GM12878 (cell line): Measurements from ENCODE around the gene STK32A.

Experiments
- CTCF ChIP-seq, 3 experiments: IDR thresholded peaks in 2 of 3; conservative IDR thresholded peaks in 1 of 3; 2 replicates each; pipeline ENCODE4 v1.5.1; 2011; ENCODE audit warnings: low read depth in 3 of 3, low read length in 3 of 3, mild to moderate bottlenecking in 3 of 3, control low read depth in 2 of 3, moderate library complexity in 2 of 3, inconsistent platforms in 1 of 3, mixed read lengths in 1 of 3; ENCODE audit not compliant: control insufficient read depth in 2 of 3, insufficient read depth in 1 of 3; ENCODE audit errors: extremely low read depth in 1 of 3
- EZH2 ChIP-seq: IDR thresholded peaks from 2 replicates; pipeline ENCODE4 v1.6.1; 2012; ENCODE audit warnings: low read depth, mild to moderate bottlenecking, control low read depth, inconsistent platforms, low read length, borderline replicate concordance; ENCODE audit not compliant: control insufficient read depth
- MAX ChIP-seq: IDR thresholded peaks from 2 replicates; pipeline ENCODE4 v1.6.1; 2012; ENCODE audit warnings: low read depth, low read length, improper control_type of control experiment
- POLR2AphosphoS5 ChIP-seq: IDR thresholded peaks from 2 replicates; pipeline ENCODE4 v1.6.1; 2011; ENCODE audit warnings: mild to moderate bottlenecking, low read length, inconsistent platforms
- RAD21 ChIP-seq: IDR thresholded peaks from 2 replicates; pipeline ENCODE4 v1.6.1; 2011; ENCODE audit warnings: mild to moderate bottlenecking, low read depth, low read length, moderate library complexity; ENCODE audit not compliant: insufficient read depth
- RFX5 ChIP-seq: IDR thresholded peaks from 2 replicates; pipeline ENCODE4 v1.6.1; 2011; ENCODE audit warnings: low read depth, low read length, improper control_type of control experiment
- SMARCA5 ChIP-seq: fragments of 450-650 bp; IDR thresholded peaks from 2 replicates; pipeline ENCODE4 v1.6.1; 2017; ENCODE audit warnings: mild to moderate bottlenecking
- TAF1 ChIP-seq: IDR thresholded peaks from 2 replicates; pipeline ENCODE4 v1.6.1; 2011; ENCODE audit warnings: mild to moderate bottlenecking, low read depth, low read length, borderline replicate concordance
- YY1 ChIP-seq: IDR thresholded peaks from 2 replicates; pipeline ENCODE4 v1.6.1; 2011; ENCODE audit warnings: low read depth, mild to moderate bottlenecking, low read length
- TF ChIP-seq, protein P1 (sequence below): IDR thresholded peaks from 2 replicates; pipeline ENCODE4 v1.6.1; 2012; ENCODE audit warnings: mild to moderate bottlenecking, low read depth, low read length
- TF ChIP-seq, protein P2 (sequence below): fragments of 450-650 bp; IDR thresholded peaks from 2 replicates; pipeline ENCODE4 v1.6.1; 2017; ENCODE audit warnings: mild to moderate bottlenecking, low read depth, inconsistent platforms; ENCODE audit not compliant: poor library complexity, severe bottlenecking

GRCh38 chr5:147430628-147431027, 195.8 kb downstream of the STK32A start:
- TF ChIP-seq, protein P1, sequence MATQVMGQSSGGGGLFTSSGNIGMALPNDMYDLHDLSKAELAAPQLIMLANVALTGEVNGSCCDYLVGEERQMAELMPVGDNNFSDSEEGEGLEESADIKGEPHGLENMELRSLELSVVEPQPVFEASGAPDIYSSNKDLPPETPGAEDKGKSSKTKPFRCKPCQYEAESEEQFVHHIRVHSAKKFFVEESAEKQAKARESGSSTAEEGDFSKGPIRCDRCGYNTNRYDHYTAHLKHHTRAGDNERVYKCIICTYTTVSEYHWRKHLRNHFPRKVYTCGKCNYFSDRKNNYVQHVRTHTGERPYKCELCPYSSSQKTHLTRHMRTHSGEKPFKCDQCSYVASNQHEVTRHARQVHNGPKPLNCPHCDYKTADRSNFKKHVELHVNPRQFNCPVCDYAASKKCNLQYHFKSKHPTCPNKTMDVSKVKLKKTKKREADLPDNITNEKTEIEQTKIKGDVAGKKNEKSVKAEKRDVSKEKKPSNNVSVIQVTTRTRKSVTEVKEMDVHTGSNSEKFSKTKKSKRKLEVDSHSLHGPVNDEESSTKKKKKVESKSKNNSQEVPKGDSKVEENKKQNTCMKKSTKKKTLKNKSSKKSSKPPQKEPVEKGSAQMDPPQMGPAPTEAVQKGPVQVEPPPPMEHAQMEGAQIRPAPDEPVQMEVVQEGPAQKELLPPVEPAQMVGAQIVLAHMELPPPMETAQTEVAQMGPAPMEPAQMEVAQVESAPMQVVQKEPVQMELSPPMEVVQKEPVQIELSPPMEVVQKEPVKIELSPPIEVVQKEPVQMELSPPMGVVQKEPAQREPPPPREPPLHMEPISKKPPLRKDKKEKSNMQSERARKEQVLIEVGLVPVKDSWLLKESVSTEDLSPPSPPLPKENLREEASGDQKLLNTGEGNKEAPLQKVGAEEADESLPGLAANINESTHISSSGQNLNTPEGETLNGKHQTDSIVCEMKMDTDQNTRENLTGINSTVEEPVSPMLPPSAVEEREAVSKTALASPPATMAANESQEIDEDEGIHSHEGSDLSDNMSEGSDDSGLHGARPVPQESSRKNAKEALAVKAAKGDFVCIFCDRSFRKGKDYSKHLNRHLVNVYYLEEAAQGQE, result no peak
- TF ChIP-seq TAF1, result no peak
- TF ChIP-seq RFX5, result no peak
- no peak for TF ChIP-seq CTCF (IDR thresholded peaks at IDR 0.05 in 2 of 3, conservative IDR thresholded peaks at IDR 0.05 in 1 of 3; ENCODE audit: control insufficient read depth in 2 of 3, extremely low read depth in 1 of 3, insufficient read depth in 1 of 3, low read depth in 3 of 3, low read length in 3 of 3)
- TF ChIP-seq YY1, result no peak
- no peak for TF ChIP-seq EZH2
- TF ChIP-seq, protein P2, sequence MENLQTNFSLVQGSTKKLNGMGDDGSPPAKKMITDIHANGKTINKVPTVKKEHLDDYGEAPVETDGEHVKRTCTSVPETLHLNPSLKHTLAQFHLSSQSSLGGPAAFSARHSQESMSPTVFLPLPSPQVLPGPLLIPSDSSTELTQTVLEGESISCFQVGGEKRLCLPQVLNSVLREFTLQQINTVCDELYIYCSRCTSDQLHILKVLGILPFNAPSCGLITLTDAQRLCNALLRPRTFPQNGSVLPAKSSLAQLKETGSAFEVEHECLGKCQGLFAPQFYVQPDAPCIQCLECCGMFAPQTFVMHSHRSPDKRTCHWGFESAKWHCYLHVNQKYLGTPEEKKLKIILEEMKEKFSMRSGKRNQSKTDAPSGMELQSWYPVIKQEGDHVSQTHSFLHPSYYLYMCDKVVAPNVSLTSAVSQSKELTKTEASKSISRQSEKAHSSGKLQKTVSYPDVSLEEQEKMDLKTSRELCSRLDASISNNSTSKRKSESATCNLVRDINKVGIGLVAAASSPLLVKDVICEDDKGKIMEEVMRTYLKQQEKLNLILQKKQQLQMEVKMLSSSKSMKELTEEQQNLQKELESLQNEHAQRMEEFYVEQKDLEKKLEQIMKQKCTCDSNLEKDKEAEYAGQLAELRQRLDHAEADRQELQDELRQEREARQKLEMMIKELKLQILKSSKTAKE, result no peak
- no peak for TF ChIP-seq RAD21
- no peak for TF ChIP-seq MAX
- no peak for TF ChIP-seq SMARCA5
- TF ChIP-seq POLR2AphosphoS5, result no peak
